GM23248 (cell line): Measurements from ENCODE around the gene MRPL45. TPM values are rescaled to one million over a fixed set of nuclear protein-coding genes. Genes with fewer than 3 reads are reported as not detected.

Source experiments
- DNase-seq: peaks from one replicate; pipeline ENCODE4 v3.0.0-alpha.2; 2015
- H2AFZ ChIP-seq: fragments of 200-600 bp; sonication (generic); 2 replicates; pipeline ENCODE4 v1.6.1; 2016; ENCODE audit warnings: antibody characterized with exemption
- H3F3A ChIP-seq: fragments of 200-600 bp; sonication (generic); 2 replicates; pipeline ENCODE4 v1.6.1; 2016; ENCODE audit warnings: mild to moderate bottlenecking, antibody characterized with exemption, mixed run types; ENCODE audit not compliant: insufficient read depth
- H3K27ac ChIP-seq: fragments of 200-600 bp; sonication (generic); 2 replicates; pipeline ENCODE4 v1.5.1; 2016; ENCODE audit warnings: mild to moderate bottlenecking
- H3K27me3 ChIP-seq: fragments of 200-600 bp; sonication (generic); replicated peaks from 2 replicates; pipeline ENCODE4 v1.6.1; 2016; ENCODE audit warnings: mild to moderate bottlenecking; ENCODE audit not compliant: insufficient read depth
- H3K36me3 ChIP-seq: fragments of 200-600 bp; sonication (generic); 2 replicates; pipeline ENCODE4 v1.6.1; 2016; ENCODE audit warnings: low read depth, mild to moderate bottlenecking
- H3K4me1 ChIP-seq: fragments of 200-600 bp; sonication (generic); 2 replicates; pipeline ENCODE4 v1.6.1; 2016; ENCODE audit warnings: mild to moderate bottlenecking; ENCODE audit not compliant: insufficient read depth
- H3K4me2 ChIP-seq: fragments of 200-600 bp; sonication (generic); one replicate; pipeline ENCODE4 v1.6.1; 2016; ENCODE audit warnings: mild to moderate bottlenecking; ENCODE audit not compliant: unreplicated experiment
- H3K4me3 ChIP-seq: fragments of 200-600 bp; sonication (generic); 2 replicates; pipeline ENCODE4 v1.5.1; 2016; ENCODE audit warnings: mild to moderate bottlenecking
- H3K79me2 ChIP-seq: fragments of 200-600 bp; sonication (generic); 2 replicates; pipeline ENCODE4 v1.6.1; 2016; ENCODE audit warnings: mild to moderate bottlenecking; ENCODE audit not compliant: insufficient read depth
- H3K9ac ChIP-seq: fragments of 200-600 bp; sonication (generic); 2 replicates; pipeline ENCODE4 v1.6.1; 2016; ENCODE audit warnings: mild to moderate bottlenecking
- H3K9me2 ChIP-seq: fragments of 200-600 bp; sonication (generic); 2 replicates; pipeline ENCODE4 v1.6.1; 2016; ENCODE audit warnings: mixed run types, mild to moderate bottlenecking, moderate library complexity; ENCODE audit not compliant: insufficient read depth
- H3K9me3 ChIP-seq: fragments of 200-600 bp; sonication (generic); one replicate; pipeline ENCODE4 v1.6.1; 2017; ENCODE audit warnings: low read depth
- H4K20me1 ChIP-seq: fragments of 200-600 bp; sonication (generic); 2 replicates; pipeline ENCODE4 v1.6.0; 2016; ENCODE audit not compliant: insufficient read depth
- EZH2 ChIP-seq: fragments of 200-600 bp; sonication (generic); IDR thresholded peaks from 2 replicates; pipeline ENCODE4 v1.6.1; 2018; ENCODE audit warnings: antibody characterized with exemption, mild to moderate bottlenecking; ENCODE audit not compliant: insufficient read depth, poor library complexity, severe bottlenecking
- EZH2phosphoT487 ChIP-seq: fragments of 200-600 bp; sonication (generic); IDR thresholded peaks from 2 replicates; pipeline ENCODE4 v1.6.1; 2018; ENCODE audit warnings: antibody characterized with exemption, moderate library complexity, mild to moderate bottlenecking, low read depth; ENCODE audit not compliant: insufficient read depth
- WGBS, 2 experiments: methylation state at CpG; one replicate each; pipeline ENCODE4 v1.1.6; 2015 to 2017; ENCODE audit warnings: low lambda C conversion rate in 2 of 2, low coverage in 1 of 2; ENCODE audit errors: missing lambda C conversion rate in 2 of 2; 5-methylcytosine and 5-hydroxymethylcytosine counted together
- in situ Hi-C: fragments of 300-500 bp; cut with MboI; formaldehyde crosslinking; loops from 2 replicates; pipeline ENCODE4 v1.15.0; 2020
- polyA plus RNA-seq: library from polyadenylated mRNA; unstranded; fragments of >200 nt; fragmentation: Nextera tagmentation; extraction: Ambion mirVana; gene quantifications from 2 replicates; pipeline ENCODE4 v1.2.1, GENCODE V29; 2016
- total RNA-seq: library from RNA; depleted of rRNA; stranded (reverse); fragments of >200 nt; shearing (Covaris generic); gene quantifications from 2 replicates; pipeline ENCODE4 v1.2.3, GENCODE V29; 2014

Gene MRPL45
- total and polyA plus RNA-seq, 2 experiments from 2014 or later = 32.0 to 42.6 TPM

- peaks cover 73% of the 10 kb centered on the region for H3K79me2 ChIP-seq
- WGBS, 2 experiments = 60 to 67% methylated on average over 4 of the region's 4 CpGs
Measured at GRCh38 chr17:38355251-38355650, 58.3 kb downstream of the MRPL45 start.

GRCh38 chr17:38357486-38358123 lies 60.6 kb downstream of the MRPL45 start:
- Histone ChIP-seq H3K4me2 (no peak overlapping the region), H3K4me3 (no peak overlapping the region), H3K9me3 (no peaks in the 10 kb centered on the region), H3K9ac (no peak overlapping the region), H3K27ac (no peak overlapping the region), H3K27me3 (no peaks in the 10 kb centered on the region), H3K4me1 (peaks cover 29% of the 10 kb centered on the region), H3K79me2 (peaks cover 91% of the 10 kb centered on the region), H3K9me2 (no peaks in the 10 kb centered on the region), H4K20me1 (peaks cover 3% of the 10 kb centered on the region; the same call in 1 of the 2 replicates), H2AFZ (no peak overlapping the region), H3K36me3 (no peaks in the 10 kb centered on the region), H3F3A (no peaks in the 10 kb centered on the region)
- in situ Hi-C loops = no loop called here
- peak; percentile 24 for DNase-seq
- 12 to 22% methylated on average over 2 of the region's 2 CpGs for WGBS, 2 experiments
- TF ChIP-seq EZH2phosphoT487 (no peak), EZH2 (no peak)

More at GRCh38 chr17:38355251-38355650, 58.3 kb downstream of the MRPL45 start:
- no peaks in the 10 kb centered on the region for H3K27me3 ChIP-seq
- TF ChIP-seq EZH2phosphoT487 (no peak), EZH2 (no peak)
- H2AFZ ChIP-seq = no peak overlapping the region
- no peak for DNase-seq
- no peaks in the 10 kb centered on the region for H3K9me2 ChIP-seq
- H3K4me3 ChIP-seq = no peak overlapping the region
- H3K27ac ChIP-seq = no peak overlapping the region
- H3K36me3 ChIP-seq = no peaks in the 10 kb centered on the region
- no peaks in the 10 kb centered on the region for H3F3A ChIP-seq
- peaks cover 14% of the 10 kb centered on the region for H3K4me1 ChIP-seq
- H3K9me3 ChIP-seq = no peaks in the 10 kb centered on the region
- in situ Hi-C loops = no loop called here
- no peak overlapping the region for H3K9ac ChIP-seq
- no peak overlapping the region for H3K4me2 ChIP-seq
- 0 out of 2 replicates have a peak, but pooled peaks cover 3% of the 10 kb centered on the region for H4K20me1 ChIP-seq

GRCh38 chr17:38358586-38359513 lies 61.9 kb downstream of the MRPL45 start:
- Histone ChIP-seq H3K79me2 (peaks cover 91% of the 10 kb centered on the region), H4K20me1 (peaks cover 3% of the 10 kb centered on the region; the same call in 1 of the 2 replicates), H3K9ac (no peak overlapping the region), H3K27me3 (no peaks in the 10 kb centered on the region), H3K4me1 (peaks cover 21% of the 10 kb centered on the region), H3K4me2 (no peak overlapping the region), H3K9me3 (no peaks in the 10 kb centered on the region), H3K36me3 (no peaks in the 10 kb centered on the region), H2AFZ (no peak overlapping the region), H3K9me2 (no peaks in the 10 kb centered on the region), H3F3A (no peaks in the 10 kb centered on the region), H3K27ac (no peak overlapping the region), H3K4me3 (no peak overlapping the region)
- WGBS, 2 experiments = 60 to 61% methylated on average over 9 of the region's 9 CpGs
- DNase-seq = peak; percentile 32
- TF ChIP-seq EZH2phosphoT487 (no peak), EZH2 (no peak)
- in situ Hi-C loops = no loop called here

GRCh38 chr17:38361694-38362465 lies 64.9 kb downstream of the MRPL45 start:
- Histone ChIP-seq H2AFZ (no peak overlapping the region), H3K9me2 (no peaks in the 10 kb centered on the region), H3K9ac (no peak overlapping the region), H3F3A (no peaks in the 10 kb centered on the region), H3K27me3 (no peaks in the 10 kb centered on the region), H3K4me2 (no peak overlapping the region), H3K27ac (no peak overlapping the region), H4K20me1 (peaks cover 3% of the 10 kb centered on the region; the same call in 1 of the 2 replicates), H3K36me3 (0 out of 2 replicates have a peak, but pooled peaks cover 7% of the 10 kb centered on the region), H3K9me3 (no peaks in the 10 kb centered on the region), H3K79me2 (peaks cover 66% of the 10 kb centered on the region), H3K4me1 (peaks cover 18% of the 10 kb centered on the region), H3K4me3 (no peak overlapping the region)
- in situ Hi-C loops = no loop called here
- peak; percentile 51 for DNase-seq
- TF ChIP-seq EZH2phosphoT487 (no peak), EZH2 (no peak)
- 63 to 69% methylated on average over 5 of the region's 5 CpGs for WGBS, 2 experiments
